GM12878 (cell line): ENCODE measurements around the gene ZNF408. TPM values are rescaled to one million over a fixed set of nuclear protein-coding genes. Genes with fewer than 3 reads are reported as not detected.

ENCODE experiments used
- ATAC-seq: fragments of 200-7000 bp; cut with Tn5 transposase; 3 replicates; pipeline ENCODE4 v1.9.1; 2020; ENCODE audit warnings: mild to moderate bottlenecking, moderate library complexity
- BruUV-seq: library from RNA; stranded (reverse); fragments of 400-500 nt; replicated peaks from 2 replicates; lab custom pipeline; 2021; lab: Mats Ljungman, UMichigan
- CTCF ChIA-PET: fragments of 300-600 bp; sonication (Branson Sonifier 250); formaldehyde crosslinking; extraction: SDS; loops from one replicate; lab custom pipeline; 2021; ENCODE audit warnings: inconsistent platforms; lab: Yijun Ruan, JAX
- POLR2A ChIA-PET: fragments of 350-600 bp; formaldehyde crosslinking; extraction: SDS; loops from one replicate; lab custom pipeline; 2021; ENCODE audit warnings: inconsistent platforms; lab: Charles Lee
- RAD21 ChIA-PET: fragments of 300-600 bp; sonication (Branson Sonifier 250); formaldehyde crosslinking; loops from one replicate; lab custom pipeline; 2023; ENCODE audit warnings: antibody characterized with exemption; ENCODE audit not compliant: unreplicated experiment; lab: Charles Lee
- SMC1A ChIA-PET: fragments of 300-600 bp; sonication (Branson Sonifier 250); formaldehyde crosslinking; loops from one replicate; lab custom pipeline; 2023; ENCODE audit not compliant: unreplicated experiment, uncharacterized antibody; lab: Charles Lee
- DNase-seq: peaks from one replicate; pipeline ENCODE4 v3.0.0-alpha.2; 2011; ENCODE audit warnings: low read depth, low spot score
- FAIRE-seq: peaks from 3 replicates; lab custom pipeline; 2011; peaks lifted over from hg19 to GRCh38; lab: Jason Lieb, UNC
- H2AFZ ChIP-seq: 2 replicates; pipeline ENCODE4 v1.6.0; 2011; ENCODE audit warnings: low read depth, low read length, control low read depth; ENCODE audit not compliant: control insufficient read depth
- H3K27ac ChIP-seq: 2 replicates; pipeline ENCODE4 v1.5.1; 2011; ENCODE audit warnings: control low read depth; ENCODE audit not compliant: control insufficient read depth, insufficient read depth
- H3K27me3 ChIP-seq, 2 experiments: replicated peaks in 1 of 2; 2 replicates each; pipeline versions ENCODE4 v1.6.0 to v1.6.1; 2011; ENCODE audit warnings: low read length in 1 of 2; ENCODE audit not compliant: control insufficient read depth in 2 of 2, insufficient read depth in 2 of 2
- H3K36me3 ChIP-seq, 2 experiments: 2 replicates each; pipeline ENCODE4 v1.5.1; 2011; ENCODE audit warnings: low read length in 1 of 2; ENCODE audit not compliant: control insufficient read depth in 2 of 2, insufficient read depth in 2 of 2
- H3K4me1 ChIP-seq: 2 replicates; pipeline ENCODE4 v1.6.1; 2011; ENCODE audit warnings: mild to moderate bottlenecking, low read length, moderate library complexity, mixed read lengths; ENCODE audit not compliant: control insufficient read depth, insufficient read depth
- H3K4me2 ChIP-seq: 2 replicates; pipeline ENCODE4 v1.6.0; 2011; ENCODE audit warnings: control low read depth; ENCODE audit not compliant: control insufficient read depth, insufficient read depth
- H3K4me3 ChIP-seq: fragments of 200-600 bp; sonication (generic); 2 replicates; pipeline ENCODE4 v1.5.1; 2016
- H3K79me2 ChIP-seq: 2 replicates; pipeline ENCODE4 v1.6.0; 2011; ENCODE audit warnings: low read length; ENCODE audit not compliant: control insufficient read depth, insufficient read depth
- H3K9ac ChIP-seq: 2 replicates; pipeline ENCODE4 v1.8.0; 2011; ENCODE audit warnings: low read length, control low read depth, mixed read lengths; ENCODE audit not compliant: control insufficient read depth, insufficient read depth
- H3K9me3 ChIP-seq: replicated peaks from 3 replicates; pipeline ENCODE4 v1.5.1; 2011; ENCODE audit warnings: mild to moderate bottlenecking, low read length; ENCODE audit not compliant: control insufficient read depth, insufficient read depth
- H4K20me1 ChIP-seq: 2 replicates; pipeline ENCODE4 v1.6.0; 2011; ENCODE audit not compliant: control insufficient read depth, insufficient read depth
- BCL11A ChIP-seq: IDR thresholded peaks from 2 replicates; pipeline ENCODE4 v1.6.1; 2011; ENCODE audit warnings: low read depth, low read length
- IRF4 ChIP-seq: IDR thresholded peaks from 2 replicates; pipeline ENCODE4 v1.6.1; 2011; ENCODE audit warnings: low read depth, low read length
- MLLT1 ChIP-seq: fragments of 450-650 bp; IDR thresholded peaks from 2 replicates; pipeline ENCODE4 v1.6.1; 2016; ENCODE audit warnings: mild to moderate bottlenecking
- MYB ChIP-seq: fragments of 150-350 bp; IDR thresholded peaks from 2 replicates; pipeline ENCODE4 v1.6.1; 2014; ENCODE audit warnings: mild to moderate bottlenecking, low read depth, low read length, borderline replicate concordance
- MYC ChIP-seq: IDR thresholded peaks from 2 replicates; pipeline ENCODE4 v1.6.1; 2011; ENCODE audit warnings: mild to moderate bottlenecking, low read length, moderate library complexity, inconsistent platforms; ENCODE audit not compliant: insufficient read depth, insufficient replicate concordance, insufficient read length, severe bottlenecking
- NRF1 ChIP-seq: conservative IDR thresholded peaks from 2 replicates; pipeline ENCODE4 v1.6.1; 2011; ENCODE audit warnings: mild to moderate bottlenecking, low read depth, low read length, improper control_type of control experiment
- PML ChIP-seq: IDR thresholded peaks from 2 replicates; pipeline ENCODE4 v1.6.1; 2012; ENCODE audit warnings: low read length, inconsistent platforms
- RAD21 ChIP-seq: IDR thresholded peaks from 2 replicates; pipeline ENCODE4 v1.6.1; 2011; ENCODE audit warnings: mild to moderate bottlenecking, low read depth, low read length, moderate library complexity; ENCODE audit not compliant: insufficient read depth
- SIX5 ChIP-seq: IDR thresholded peaks from 2 replicates; pipeline ENCODE4 v1.6.1; 2011; ENCODE audit warnings: mild to moderate bottlenecking, low read depth, low read length, moderate library complexity; ENCODE audit not compliant: severe bottlenecking
- TBL1XR1 ChIP-seq: IDR thresholded peaks from 2 replicates; pipeline ENCODE4 v1.6.1; 2012; ENCODE audit warnings: low read depth, low read length, improper control_type of control experiment
- ZNF592 ChIP-seq: fragments of 450-650 bp; IDR thresholded peaks from 2 replicates; pipeline ENCODE4 v1.6.1; 2017; ENCODE audit warnings: mild to moderate bottlenecking, moderate library complexity
- WGBS: methylation state at CpG from one replicate; pipeline ENCODE4 v1.1.6; 2016; ENCODE audit warnings: low lambda C conversion rate; ENCODE audit not compliant: insufficient replicate concordance, insufficient coverage; ENCODE audit errors: missing lambda C conversion rate; 5-methylcytosine and 5-hydroxymethylcytosine counted together
- in situ Hi-C: fragments of 300-500 bp; cut with MboI; formaldehyde crosslinking; loops from 9 replicates; pipeline ENCODE4 v1.14.3; 2018; ENCODE audit warnings: mixed read lengths
- intact Hi-C: fragments of 100-400 bp; cut with micrococcal nuclease; formaldehyde crosslinking; loops from one replicate; pipeline ENCODE4 v1.14.2; 2022; ENCODE audit not compliant: unreplicated experiment
- polyA plus RNA-seq, 11 experiments: library from polyadenylated mRNA; depleted of rRNA in 4 of 11; unstranded in 6 of 11; stranded (reverse) in 5 of 11; fragments of >200 nt; fragmentation: Nextera tagmentation in 4 of 11; fragmentation: Illumina TruSeq in 1 of 11; extraction: Ambion mirVana in 4 of 11; extraction: Trizol in 1 of 11; gene quantifications; 1 replicate in 1 of 11; 2 replicates in 10 of 11; pipeline versions ENCODE4 v1.2.1 to v1.2.3, GENCODE V29; 2011 to 2016; ENCODE audit warnings: inconsistent platforms in 2 of 11, missing spikeins in 2 of 11, low read depth in 1 of 11
- total RNA-seq, 4 experiments: library from RNA; depleted of rRNA in 3 of 4; stranded (reverse); fragments of >200 nt in 3 of 4; fragmentation: Illumina TruSeq in 1 of 4; extraction: Trizol in 1 of 4; gene quantifications; 2 replicates each; pipeline versions ENCODE4 v1.2.1 to v1.2.3, GENCODE V29; 2013 to 2021
- TF ChIP-seq, protein P1 (sequence below): IDR thresholded peaks from 2 replicates; pipeline ENCODE4 v1.6.1; 2011; ENCODE audit warnings: borderline replicate concordance, low read depth, mild to moderate bottlenecking, moderate library complexity, low read length; ENCODE audit not compliant: insufficient read depth, poor library complexity, severe bottlenecking
- TF ChIP-seq, protein P2 (sequence below): IDR thresholded peaks from 2 replicates; pipeline ENCODE4 v1.6.1; 2011; ENCODE audit warnings: low read depth, mild to moderate bottlenecking, low read length, moderate library complexity, borderline replicate concordance; ENCODE audit errors: extremely low read depth
- TF ChIP-seq, protein P3 (sequence below): fragments of 450-650 bp; IDR thresholded peaks from 2 replicates; pipeline ENCODE4 v1.6.1; 2017; ENCODE audit warnings: antibody characterized with exemption, mild to moderate bottlenecking, moderate library complexity

ZNF408 gene
- total and polyA plus RNA-seq, 10 of the 15 experiments (the other 5 are each of a cell fraction or from before 2014, with no cell fraction given): 0.19 to 11.3 (median 7.2) TPM

DNA sequence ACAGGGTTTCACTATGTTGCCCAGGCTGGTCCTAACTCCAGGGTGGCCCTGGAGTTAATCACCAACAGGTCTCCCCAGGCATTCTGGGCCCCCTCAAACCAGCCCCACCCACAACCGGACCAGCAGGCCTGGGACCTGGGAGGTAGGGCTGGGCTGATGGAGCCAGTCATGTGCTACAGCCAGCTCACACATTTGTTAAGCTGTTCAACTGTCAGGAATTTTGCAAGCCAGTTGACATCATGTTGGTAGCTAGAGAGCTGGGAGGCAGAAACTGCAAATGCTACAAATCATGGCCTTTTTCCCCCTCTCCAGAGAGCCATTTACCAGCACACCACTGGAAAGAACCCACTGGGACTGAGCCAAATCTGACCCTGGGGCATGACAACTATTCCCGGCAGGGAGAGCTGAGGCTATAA lies 7.2 kb upstream of the ZNF408 start:
- no peaks in the 10 kb centered on the region for H4K20me1 ChIP-seq
- POLR2A ChIA-PET: no interaction called here

More for the DNA sequence above, 7.2 kb upstream of the ZNF408 start:
- Histone ChIP-seq H3K4me2 (no peak overlapping the region), H2AFZ (no peak overlapping the region), H3K27ac (no peak overlapping the region), H3K9me3 (no peaks in the 10 kb centered on the region), H3K4me1 (no peaks in the 10 kb centered on the region), H3K9ac (no peak overlapping the region), H3K27me3 (no peaks in the 10 kb centered on the region), H3K4me3 (no peak overlapping the region), H3K36me3 (peaks cover 5 to 10% of the 10 kb centered on the region in 2 experiments; a peak in 3 of 4 replicates), H3K79me2 (no peaks in the 10 kb centered on the region; the same call in 1 of the 2 replicates)
- ChIA-PET CTCF (no interaction called here), RAD21 (no interaction called here), SMC1A (no interaction called here)
- no TSS peak for BruUV-seq
- DNase-seq (no peak), FAIRE-seq (no peak), ATAC-seq (no peak)
- in situ Hi-C loops: no loop called here
- intact Hi-C loops: no loop called here
- WGBS: 86% methylated on average over 2 of the region's 2 CpGs
- TF ChIP-seq, protein P1, sequence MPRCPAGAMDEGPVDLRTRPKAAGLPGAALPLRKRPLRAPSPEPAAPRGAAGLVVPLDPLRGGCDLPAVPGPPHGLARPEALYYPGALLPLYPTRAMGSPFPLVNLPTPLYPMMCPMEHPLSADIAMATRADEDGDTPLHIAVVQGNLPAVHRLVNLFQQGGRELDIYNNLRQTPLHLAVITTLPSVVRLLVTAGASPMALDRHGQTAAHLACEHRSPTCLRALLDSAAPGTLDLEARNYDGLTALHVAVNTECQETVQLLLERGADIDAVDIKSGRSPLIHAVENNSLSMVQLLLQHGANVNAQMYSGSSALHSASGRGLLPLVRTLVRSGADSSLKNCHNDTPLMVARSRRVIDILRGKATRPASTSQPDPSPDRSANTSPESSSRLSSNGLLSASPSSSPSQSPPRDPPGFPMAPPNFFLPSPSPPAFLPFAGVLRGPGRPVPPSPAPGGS: no peak
- TF ChIP-seq ZNF592 (no peak), TBL1XR1 (no peak), SIX5 (no peak), MYB (no peak), PML (no peak), MYC (no peak), BCL11A (no peak), RAD21 (no peak), NRF1 (no peak), MLLT1 (no peak), IRF4 (no peak)
- TF ChIP-seq, protein P2, sequence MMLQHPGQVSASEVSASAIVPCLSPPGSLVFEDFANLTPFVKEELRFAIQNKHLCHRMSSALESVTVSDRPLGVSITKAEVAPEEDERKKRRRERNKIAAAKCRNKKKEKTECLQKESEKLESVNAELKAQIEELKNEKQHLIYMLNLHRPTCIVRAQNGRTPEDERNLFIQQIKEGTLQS: no peak
- TF ChIP-seq, protein P3, sequence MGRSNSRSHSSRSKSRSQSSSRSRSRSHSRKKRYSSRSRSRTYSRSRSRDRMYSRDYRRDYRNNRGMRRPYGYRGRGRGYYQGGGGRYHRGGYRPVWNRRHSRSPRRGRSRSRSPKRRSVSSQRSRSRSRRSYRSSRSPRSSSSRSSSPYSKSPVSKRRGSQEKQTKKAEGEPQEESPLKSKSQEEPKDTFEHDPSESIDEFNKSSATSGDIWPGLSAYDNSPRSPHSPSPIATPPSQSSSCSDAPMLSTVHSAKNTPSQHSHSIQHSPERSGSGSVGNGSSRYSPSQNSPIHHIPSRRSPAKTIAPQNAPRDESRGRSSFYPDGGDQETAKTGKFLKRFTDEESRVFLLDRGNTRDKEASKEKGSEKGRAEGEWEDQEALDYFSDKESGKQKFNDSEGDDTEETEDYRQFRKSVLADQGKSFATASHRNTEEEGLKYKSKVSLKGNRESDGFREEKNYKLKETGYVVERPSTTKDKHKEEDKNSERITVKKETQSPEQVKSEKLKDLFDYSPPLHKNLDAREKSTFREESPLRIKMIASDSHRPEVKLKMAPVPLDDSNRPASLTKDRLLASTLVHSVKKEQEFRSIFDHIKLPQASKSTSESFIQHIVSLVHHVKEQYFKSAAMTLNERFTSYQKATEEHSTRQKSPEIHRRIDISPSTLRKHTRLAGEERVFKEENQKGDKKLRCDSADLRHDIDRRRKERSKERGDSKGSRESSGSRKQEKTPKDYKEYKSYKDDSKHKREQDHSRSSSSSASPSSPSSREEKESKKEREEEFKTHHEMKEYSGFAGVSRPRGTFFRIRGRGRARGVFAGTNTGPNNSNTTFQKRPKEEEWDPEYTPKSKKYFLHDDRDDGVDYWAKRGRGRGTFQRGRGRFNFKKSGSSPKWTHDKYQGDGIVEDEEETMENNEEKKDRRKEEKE: no peak
